ENCODE measurements around the gene GPR152. TPM values are rescaled to one million over a fixed set of nuclear protein-coding genes. Genes with fewer than 3 reads are reported as not detected.
"Not testable (repeated sequence)": the region's sequence is repeated elsewhere in the genome, so short reads cannot be mapped to it uniquely, and the experiment has no call there.

GPR152 gene
- total RNA-seq, 4 donors from 2014 or later, result 0.34 TPM; not detected in 3

DNA sequence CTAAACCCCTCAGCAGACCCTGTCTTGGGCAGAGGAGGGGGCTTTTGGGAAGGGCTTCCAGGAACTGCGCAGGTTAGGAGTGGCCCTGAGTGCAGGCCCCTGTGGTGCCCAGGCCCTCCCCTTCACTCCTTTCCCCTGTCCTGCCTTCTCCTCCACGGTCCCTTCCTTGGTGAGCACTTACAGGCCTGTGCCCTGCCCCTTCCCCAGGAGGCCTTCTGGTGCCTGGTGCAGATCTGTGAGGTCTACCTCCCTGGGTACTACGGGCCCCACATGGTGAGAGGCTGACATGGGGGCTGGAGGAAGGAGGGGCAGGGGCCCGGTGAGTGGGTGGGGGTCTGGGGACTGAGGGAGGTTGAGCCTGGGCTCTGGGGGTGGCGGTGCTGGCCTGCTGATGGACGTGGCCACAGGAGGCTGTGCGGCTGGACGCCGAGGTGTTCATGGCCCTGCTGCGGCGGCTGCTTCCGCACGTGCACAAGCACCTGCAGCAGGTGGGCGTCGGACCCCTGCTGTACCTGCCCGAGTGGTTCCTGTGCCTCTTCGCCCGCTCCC lies 46.0 kb downstream of the GPR152 start:
- Histone ChIP-seq H3K4me1 (peaks cover 41% of the 10 kb centered on the region), H3K9me3 (no peaks in the 10 kb centered on the region), H3K27me3 (peaks cover 30% of the 10 kb centered on the region), H3K36me3 (no peaks in the 10 kb centered on the region), H3K27ac (no peak overlapping the region), H3K4me3 (no peak overlapping the region)
- no peak for TF ChIP-seq POLR2A (IDR thresholded peaks at IDR 0.05)
- no peak for TF ChIP-seq EP300 (IDR thresholded peaks at IDR 0.05)
- TF ChIP-seq, protein P1, sequence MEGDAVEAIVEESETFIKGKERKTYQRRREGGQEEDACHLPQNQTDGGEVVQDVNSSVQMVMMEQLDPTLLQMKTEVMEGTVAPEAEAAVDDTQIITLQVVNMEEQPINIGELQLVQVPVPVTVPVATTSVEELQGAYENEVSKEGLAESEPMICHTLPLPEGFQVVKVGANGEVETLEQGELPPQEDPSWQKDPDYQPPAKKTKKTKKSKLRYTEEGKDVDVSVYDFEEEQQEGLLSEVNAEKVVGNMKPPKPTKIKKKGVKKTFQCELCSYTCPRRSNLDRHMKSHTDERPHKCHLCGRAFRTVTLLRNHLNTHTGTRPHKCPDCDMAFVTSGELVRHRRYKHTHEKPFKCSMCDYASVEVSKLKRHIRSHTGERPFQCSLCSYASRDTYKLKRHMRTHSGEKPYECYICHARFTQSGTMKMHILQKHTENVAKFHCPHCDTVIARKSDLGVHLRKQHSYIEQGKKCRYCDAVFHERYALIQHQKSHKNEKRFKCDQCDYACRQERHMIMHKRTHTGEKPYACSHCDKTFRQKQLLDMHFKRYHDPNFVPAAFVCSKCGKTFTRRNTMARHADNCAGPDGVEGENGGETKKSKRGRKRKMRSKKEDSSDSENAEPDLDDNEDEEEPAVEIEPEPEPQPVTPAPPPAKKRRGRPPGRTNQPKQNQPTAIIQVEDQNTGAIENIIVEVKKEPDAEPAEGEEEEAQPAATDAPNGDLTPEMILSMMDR (IDR thresholded peaks at IDR 0.05), result no peak
- no peak for TF ChIP-seq POLR2AphosphoS5 (IDR thresholded peaks at IDR 0.05)
- WGBS, result 74% methylated on average over 3 of the region's 18 CpGs
- no peak for DNase-seq (ENCODE audit: low spot score in 2 of 2)

DNA sequence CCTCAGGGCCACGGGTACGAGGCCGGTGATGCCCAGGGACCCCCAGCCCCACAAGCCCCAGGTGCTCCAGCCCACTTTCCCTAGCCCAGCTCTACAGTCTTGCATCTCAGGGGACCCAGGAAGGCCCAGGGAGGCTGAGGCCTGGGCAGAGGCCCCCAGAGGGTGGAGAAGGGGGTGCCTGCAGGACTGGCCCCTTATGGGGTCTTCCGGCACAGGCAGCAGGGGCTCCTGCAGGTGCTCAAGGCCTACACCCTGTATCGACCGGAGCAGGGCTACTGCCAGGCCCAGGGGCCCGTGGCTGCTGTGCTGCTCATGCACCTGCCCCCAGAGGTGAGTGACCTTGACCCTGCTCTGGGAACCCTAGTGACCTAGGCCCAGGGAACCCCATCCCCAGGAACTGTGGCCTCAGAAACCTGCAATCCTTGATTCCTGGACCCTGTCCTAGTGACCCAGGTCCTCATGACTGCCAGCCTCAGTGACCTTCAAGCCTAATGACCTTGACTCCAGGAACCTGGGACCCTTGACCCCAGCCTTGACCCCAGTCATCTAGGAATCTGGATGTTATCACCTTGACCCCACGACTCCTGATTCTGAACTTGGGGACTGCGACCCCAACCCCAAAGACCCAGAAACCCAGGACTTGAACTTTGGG lies 46.7 kb downstream of the GPR152 start:
- H3K27ac ChIP-seq, result no peak overlapping the region
- peaks cover 25% of the 10 kb centered on the region for H3K27me3 ChIP-seq
- H3K9me3 ChIP-seq, result no peaks in the 10 kb centered on the region
- WGBS, result 93% methylated on average over 6 of the region's 9 CpGs
- peaks cover 45% of the 10 kb centered on the region for H3K4me1 ChIP-seq
- TF ChIP-seq EP300 (IDR thresholded peaks at IDR 0.05), result no peak
- DNase-seq (ENCODE audit: low spot score in 2 of 2), result no peak
- no peaks in the 10 kb centered on the region for H3K36me3 ChIP-seq
- H3K4me3 ChIP-seq, result no peak overlapping the region

DNA sequence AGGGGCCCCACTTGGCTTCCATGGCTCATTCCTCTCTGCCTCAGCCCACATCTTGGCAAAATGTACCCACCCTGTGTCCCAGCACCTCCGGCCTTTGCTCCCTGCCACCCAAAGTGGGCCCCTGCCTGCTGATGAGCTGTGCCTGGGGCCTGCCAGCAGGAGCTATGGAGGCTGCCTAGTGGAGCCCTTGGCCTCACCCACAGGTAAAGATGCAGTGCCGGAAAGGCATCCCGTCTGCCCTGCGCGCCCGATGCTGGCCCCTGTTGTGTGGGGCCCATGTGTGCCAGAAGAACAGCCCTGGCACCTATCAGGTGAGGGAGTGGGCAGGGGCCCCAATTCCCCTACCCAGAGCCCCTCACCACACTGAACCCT lies 47.3 kb downstream of the GPR152 start:
- no peak overlapping the region for H3K4me3 ChIP-seq
- no peak for TF ChIP-seq POLR2AphosphoS5 (IDR thresholded peaks at IDR 0.05)
- no peak for TF ChIP-seq POLR2A (IDR thresholded peaks at IDR 0.05)
- H3K4me1 ChIP-seq, result peaks cover 51% of the 10 kb centered on the region

DNA sequence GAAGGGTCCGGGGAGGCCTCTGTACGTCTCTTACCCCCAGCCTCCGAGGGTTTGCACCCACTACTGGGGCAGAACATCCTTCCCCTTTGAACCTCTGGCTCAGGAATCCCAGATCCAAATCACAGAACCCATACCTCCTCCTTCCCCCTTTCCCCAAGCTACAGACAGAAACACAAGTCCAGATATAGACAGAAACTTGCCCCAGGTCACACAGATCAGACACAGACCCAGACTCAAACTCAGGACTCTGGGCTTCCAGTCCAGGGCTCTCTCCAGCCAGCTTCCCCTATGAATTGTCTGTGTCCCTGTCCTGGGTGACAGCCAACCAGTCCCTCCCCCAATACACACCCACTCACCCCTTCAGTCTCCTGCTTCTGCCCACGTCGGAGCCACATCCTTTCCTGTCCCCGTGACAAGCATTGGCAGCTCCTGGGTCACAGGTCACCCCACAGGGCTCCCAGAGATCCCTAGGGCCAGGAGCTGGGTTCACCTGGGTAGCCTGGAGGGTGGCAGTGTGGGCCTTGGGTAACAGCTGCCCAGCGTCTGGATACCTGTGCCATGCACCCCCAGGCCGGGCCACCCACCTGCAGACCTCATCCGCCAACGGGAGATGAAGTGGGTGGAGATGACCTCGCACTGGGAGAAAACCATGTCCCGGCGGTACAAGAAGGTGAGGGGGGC lies 47.9 kb downstream of the GPR152 start:
- Histone ChIP-seq H3K4me3 (peak overlapping the region; percentile 6), H3K27me3 (peaks cover 18% of the 10 kb centered on the region), H3K9me3 (no peaks in the 10 kb centered on the region), H3K4me1 (peaks cover 51% of the 10 kb centered on the region), H3K27ac (no peak overlapping the region), H3K36me3 (peaks cover 3% of the 10 kb centered on the region)
- TF ChIP-seq EP300 (IDR thresholded peaks at IDR 0.05), result no peak
- DNase-seq (ENCODE audit: low spot score in 2 of 2), result no peak
- 55% methylated on average over 11 of the region's 13 CpGs for WGBS

More for the DNA sequence above, 47.3 kb downstream of the GPR152 start:
- H3K27ac ChIP-seq, result no peak overlapping the region
- no peaks in the 10 kb centered on the region for H3K9me3 ChIP-seq
- no peaks in the 10 kb centered on the region for H3K36me3 ChIP-seq
- H3K27me3 ChIP-seq, result peaks cover 19% of the 10 kb centered on the region
- no peak for DNase-seq (ENCODE audit: low spot score in 2 of 2)
- WGBS, result 80% methylated on average over 6 of the region's 6 CpGs

DNA sequence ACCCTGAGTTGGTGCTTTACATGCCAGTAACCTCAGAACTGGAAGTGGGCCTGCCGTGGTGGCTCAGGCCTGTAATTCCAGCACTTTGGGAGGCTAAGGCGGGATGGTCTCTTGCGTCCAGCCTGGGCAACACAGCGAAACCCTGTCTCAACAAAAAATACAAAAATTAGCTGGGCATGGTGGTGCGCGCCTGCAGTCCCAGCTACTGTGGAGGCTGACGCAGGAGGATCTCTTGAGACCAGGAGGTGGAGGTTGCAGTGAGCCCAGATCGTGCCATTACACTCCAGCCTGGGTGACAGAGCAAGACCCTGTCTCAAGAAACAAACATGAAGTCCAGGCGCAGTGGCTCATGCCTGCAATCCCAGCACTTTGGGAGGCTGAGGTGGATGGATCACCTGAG lies 49.4 kb downstream of the GPR152 start:
- not testable (repeated sequence) for DNase-seq (ENCODE audit: low spot score in 2 of 2); H3K4me3 ChIP-seq; H3K27ac ChIP-seq; H3K27me3 ChIP-seq; H3K9me3 ChIP-seq
- WGBS, result 93% methylated on average over 9 of the region's 9 CpGs
- Histone ChIP-seq H3K4me1 (peaks cover 47% of the 10 kb centered on the region), H3K36me3 (peaks cover 19% of the 10 kb centered on the region)

DNA sequence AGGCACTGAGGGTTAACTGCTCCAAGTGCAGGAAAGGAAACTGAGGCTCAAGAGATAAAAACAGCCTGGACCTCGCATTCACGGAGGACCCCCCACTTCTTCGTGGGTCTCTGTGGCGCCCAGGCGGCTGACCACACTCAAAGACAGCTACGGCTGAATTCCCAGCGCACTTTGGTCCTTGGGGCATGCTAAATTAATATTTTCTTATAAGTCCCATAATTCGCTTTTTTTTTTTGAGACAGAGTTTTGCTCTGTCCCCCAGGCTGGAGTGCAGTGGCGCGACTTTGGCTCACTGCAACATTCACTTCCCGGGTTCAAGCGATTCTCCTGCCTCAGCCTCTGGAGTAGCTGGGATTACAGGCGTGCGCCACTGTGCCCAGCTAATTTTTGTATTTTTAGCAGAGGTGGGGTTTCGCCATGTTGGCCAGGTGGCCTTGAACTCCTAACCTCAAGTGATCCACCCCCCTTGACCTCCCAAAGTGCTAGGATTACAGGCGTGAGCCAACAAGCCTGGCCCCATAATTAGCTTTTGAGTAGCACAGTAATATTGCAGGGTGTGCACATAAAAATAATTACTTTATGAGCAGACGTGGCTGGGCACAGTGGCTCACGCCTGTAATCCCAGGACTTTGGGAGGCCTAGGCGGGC lies 50.2 kb downstream of the GPR152 start:
- H3K36me3 ChIP-seq, result peaks cover 27% of the 10 kb centered on the region

DNA sequence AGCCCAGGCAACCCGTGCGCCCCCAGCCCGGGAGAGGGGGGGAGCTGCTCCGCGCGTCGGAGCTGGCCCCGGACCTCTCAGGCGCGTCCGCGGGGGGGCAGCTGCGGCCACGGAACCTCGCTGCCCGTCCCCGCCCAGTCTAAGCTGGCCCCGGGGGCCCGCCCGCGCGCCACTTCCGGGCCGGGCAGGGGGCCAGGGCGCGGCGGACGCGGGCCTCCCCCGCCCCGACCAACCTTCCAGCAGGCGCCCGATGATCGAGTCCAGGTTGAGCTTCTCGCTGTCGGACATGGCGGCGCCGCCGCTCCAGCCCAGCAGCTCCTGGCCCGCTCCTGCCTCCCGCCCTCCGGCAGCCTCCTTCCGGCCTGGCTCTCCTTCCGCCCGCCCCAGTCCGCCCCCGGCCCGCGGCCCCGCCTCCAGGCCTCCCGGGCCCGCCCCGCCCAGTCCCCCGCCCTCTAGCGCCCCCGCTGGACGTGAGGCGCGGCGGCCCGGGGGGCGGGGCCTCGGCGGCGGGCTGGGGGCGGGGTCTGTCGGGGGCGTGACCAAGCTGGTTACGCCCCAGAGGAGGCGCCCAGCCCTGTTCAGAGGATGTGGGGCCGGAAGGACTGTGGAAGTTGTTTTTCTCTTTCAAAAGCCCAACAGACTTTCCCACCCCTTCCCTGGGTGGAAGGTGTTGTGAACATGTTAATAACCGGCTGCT lies 50.9 kb downstream of the GPR152 start, which contains the start of gene PPP1CA:
PPP1CA (minus strand) TSS at position 364 of the 697 bp plus-strand sequence; CDS start at position 288, 76 bp downstream.
- Histone ChIP-seq H3K27me3 (no peaks in the 10 kb centered on the region), H3K4me1 (peaks cover 41% of the 10 kb centered on the region), H3K27ac (peak within 1 kb of the TSS; percentile 96), H3K9me3 (no peaks in the 10 kb centered on the region), H3K36me3 (peaks cover 32% of the 10 kb centered on the region), H3K4me3 (peak within 1 kb of the TSS; percentile 90)
- DNase-seq (ENCODE audit: low spot score in 2 of 2), result peak; percentile 92 to 93
- no CpG with 5 or more reads among the region's 73 CpGs for WGBS
- TF ChIP-seq POLR2AphosphoS5 (IDR thresholded peaks at IDR 0.05) (no peak), POLR2A (IDR thresholded peaks at IDR 0.05) (peak in 1 of 2 donors; percentile 30), EP300 (IDR thresholded peaks at IDR 0.05) (no peak)
- TF ChIP-seq, protein P1 (IDR thresholded peaks at IDR 0.05), result peak in 1 of 2 donors; percentile 73

More for the DNA sequence above, 50.2 kb downstream of the GPR152 start:
- DNase-seq (ENCODE audit: low spot score in 2 of 2); H3K27me3 ChIP-seq; H3K9me3 ChIP-seq: not testable (repeated sequence)
- WGBS, result 42% methylated on average over 19 of the region's 19 CpGs
- Histone ChIP-seq H3K4me1 (peaks cover 42% of the 10 kb centered on the region), H3K27ac (peak overlapping the region; percentile 96), H3K4me3 (peak overlapping the region; percentile 90)

Other genes with a start within 250 kb of the GPR152 start
- 100 to 1,000 TPM in 2 of 4 donors, 10 to 100 TPM in 2; 84.3 to 157 (median 105) TPM for gene GRK2, start 186.3 kb downstream of the GPR152 start, total RNA-seq
- gene ANKRD13D, start 163.4 kb downstream of the GPR152 start, total RNA-seq, result 100 to 1,000 TPM in 1 of 4 donors, 10 to 100 TPM in 3; 55.7 to 154 (median 77.2) TPM
- gene SSH3, start 149.2 kb downstream of the GPR152 start, total RNA-seq, result 100 to 1,000 TPM in 1 of 4 donors, 10 to 100 TPM in 3; 49.4 to 107 (median 63.9) TPM
- 10 to 100 TPM; 54.5 to 75.7 (median 65.0) TPM for gene POLD4, start 99.2 kb downstream of the GPR152 start, total RNA-seq
- gene CLCF1, start 79.1 kb downstream of the GPR152 start, total RNA-seq, result 1 to 10 TPM; 2.7 to 5.5 (median 4.0) TPM
- gene RAD9A, start 60.7 kb downstream of the GPR152 start, total RNA-seq, result 10 to 100 TPM; 24.1 to 86.9 (median 28.5) TPM
- 100 to 1,000 TPM in 3 of 4 donors, 10 to 100 TPM in 1; 75.6 to 158 (median 121) TPM for gene PPP1CA, start 50.9 kb downstream of the GPR152 start, total RNA-seq
- under 1 TPM; 0.26 to 0.64 (median 0.52) TPM for gene TBC1D10C, start 48.6 kb downstream of the GPR152 start, total RNA-seq
- gene CARNS1, start 37.1 kb downstream of the GPR152 start, total RNA-seq, result under 1 TPM; 0.21 to 0.94 (median 0.74) TPM
- 100 to 1,000 TPM; 147 to 193 (median 158) TPM for gene RPS6KB2, start 24.2 kb downstream of the GPR152 start, total RNA-seq
- gene PTPRCAP, start 15.0 kb downstream of the GPR152 start, total RNA-seq, result 1 to 10 TPM in 2 of 4 donors, under 1 TPM in 2; 0.59 to 4.3 (median 2.0) TPM
- gene CORO1B, start 9.3 kb downstream of the GPR152 start, total RNA-seq, result 10 to 100 TPM; 46.7 to 64.2 (median 47.1) TPM
- 1 to 10 TPM in 1 of 4 donors, under 1 TPM in 2, not detected in 1; 0.38 to 2.5 (median 0.72) TPM for gene CABP4, start 2.6 kb upstream of the GPR152 start, total RNA-seq
- gene TMEM134, start 16.5 kb upstream of the GPR152 start, total RNA-seq, result 100 to 1,000 TPM; 131 to 376 (median 207) TPM
- 10 to 100 TPM; 30.5 to 58.4 (median 42.2) TPM for gene AIP, start 30.3 kb upstream of the GPR152 start, total RNA-seq
- gene PITPNM1, start 52.6 kb upstream of the GPR152 start, total RNA-seq, result 10 to 100 TPM; 12.4 to 25.7 (median 19.7) TPM
- gene CDK2AP2, start 55.4 kb upstream of the GPR152 start, total RNA-seq, result 10 to 100 TPM; 16.7 to 44.6 (median 30.9) TPM
- gene CABP2, start 70.7 kb upstream of the GPR152 start, total RNA-seq, result not detected
- gene GSTP1, start 131.1 kb upstream of the GPR152 start, total RNA-seq, result 1,000 to 10,000 TPM in 3 of 4 donors, 100 to 1,000 TPM in 1; 564 to 1,559 (median 1,256) TPM
- 100 to 1,000 TPM; 200 to 361 (median 275) TPM for gene NDUFV1, start 154.2 kb upstream of the GPR152 start, total RNA-seq
- gene NUDT8, start 177.2 kb upstream of the GPR152 start, total RNA-seq, result 10 to 100 TPM; 33.9 to 48.8 (median 46.3) TPM
- gene TBX10, start 187.0 kb upstream of the GPR152 start, total RNA-seq, result not detected
- gene ACY3, start 198.0 kb upstream of the GPR152 start, total RNA-seq, result not detected
- 100 to 1,000 TPM in 2 of 4 donors, 10 to 100 TPM in 2; 90.0 to 176 (median 105) TPM for gene ALDH3B2, start 221.9 kb upstream of the GPR152 start, total RNA-seq

Measured in suprapubic skin (tissue), 4 donors.